NB4 (cell line): ENCODE measurements around the gene TP53.

Experiments used
- POLR2A ChIP-seq: IDR thresholded peaks from 2 replicates; pipeline ENCODE4 v1.6.1; 2011; ENCODE audit warnings: mild to moderate bottlenecking; ENCODE audit not compliant: insufficient read length; ENCODE audit errors: extremely low read depth
- TF ChIP-seq, protein P1 (sequence below): IDR thresholded peaks from one replicate; pipeline ENCODE4 v1.5.1; 2012; ENCODE audit warnings: low read depth, low read length

GRCh38 chr17:7687908-7688807 lies 868 bp upstream of the TP53 start, which contains the start of gene WRAP53:
- TF ChIP-seq, protein P1, sequence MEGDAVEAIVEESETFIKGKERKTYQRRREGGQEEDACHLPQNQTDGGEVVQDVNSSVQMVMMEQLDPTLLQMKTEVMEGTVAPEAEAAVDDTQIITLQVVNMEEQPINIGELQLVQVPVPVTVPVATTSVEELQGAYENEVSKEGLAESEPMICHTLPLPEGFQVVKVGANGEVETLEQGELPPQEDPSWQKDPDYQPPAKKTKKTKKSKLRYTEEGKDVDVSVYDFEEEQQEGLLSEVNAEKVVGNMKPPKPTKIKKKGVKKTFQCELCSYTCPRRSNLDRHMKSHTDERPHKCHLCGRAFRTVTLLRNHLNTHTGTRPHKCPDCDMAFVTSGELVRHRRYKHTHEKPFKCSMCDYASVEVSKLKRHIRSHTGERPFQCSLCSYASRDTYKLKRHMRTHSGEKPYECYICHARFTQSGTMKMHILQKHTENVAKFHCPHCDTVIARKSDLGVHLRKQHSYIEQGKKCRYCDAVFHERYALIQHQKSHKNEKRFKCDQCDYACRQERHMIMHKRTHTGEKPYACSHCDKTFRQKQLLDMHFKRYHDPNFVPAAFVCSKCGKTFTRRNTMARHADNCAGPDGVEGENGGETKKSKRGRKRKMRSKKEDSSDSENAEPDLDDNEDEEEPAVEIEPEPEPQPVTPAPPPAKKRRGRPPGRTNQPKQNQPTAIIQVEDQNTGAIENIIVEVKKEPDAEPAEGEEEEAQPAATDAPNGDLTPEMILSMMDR, result peak; percentile 65
- TF ChIP-seq POLR2A, result peak; percentile 42
